H1 (cell line): ENCODE results near the gene DBP. TPM values are rescaled to one million over a fixed set of nuclear protein-coding genes. Genes with fewer than 3 reads are reported as not detected.

Experiments used
- CTCF ChIA-PET: fragments of 300-600 bp; sonication (Branson Sonifier 250); formaldehyde crosslinking; loops from one replicate; lab custom pipeline; 2021; ENCODE audit not compliant: partially characterized antibody; lab: Charles Lee
- POLR2A ChIA-PET: fragments of 300-600 bp; sonication (Branson Sonifier 250); formaldehyde crosslinking; loops from one replicate; lab custom pipeline; 2021; ENCODE audit warnings: inconsistent platforms; ENCODE audit not compliant: partially characterized antibody; lab: Charles Lee
- DNase-seq, 2 experiments: peaks; one replicate each; pipeline versions ENCODE4 v3.0.0 to v3.0.0-alpha.2; 2010 to 2022; ENCODE audit warnings: low spot score in 2 of 2, low read depth in 1 of 2, mixed read lengths in 1 of 2
- FAIRE-seq: peaks from 2 replicates; lab custom pipeline; 2011; peaks lifted over from hg19 to GRCh38; lab: Jason Lieb, UNC
- H2AFZ ChIP-seq: 2 replicates; pipeline ENCODE4 v1.8.1; 2012; ENCODE audit warnings: low read length, inconsistent platforms
- H2AK5ac ChIP-seq: 2 replicates; pipeline ENCODE4 v1.6.1; 2013; ENCODE audit warnings: low read depth, low read length
- H2BK120ac ChIP-seq: replicated peaks from 2 replicates; pipeline ENCODE3; 2013; ENCODE audit warnings: low read depth, low read length, inconsistent platforms
- H2BK12ac ChIP-seq: 2 replicates; pipeline ENCODE4 v1.6.1; 2013; ENCODE audit warnings: low read depth, low read length
- H2BK15ac ChIP-seq: 2 replicates; pipeline ENCODE4 v1.6.1; 2013; ENCODE audit warnings: low read length
- H2BK20ac ChIP-seq: 2 replicates; pipeline ENCODE4 v1.6.1; 2013; ENCODE audit warnings: low read length
- H2BK5ac ChIP-seq: 2 replicates; pipeline ENCODE4 v1.6.1; 2013; ENCODE audit warnings: low read depth, low read length
- H3K14ac ChIP-seq: 2 replicates; pipeline ENCODE4 v1.6.1; 2013; ENCODE audit warnings: inconsistent platforms; ENCODE audit not compliant: insufficient read length
- H3K18ac ChIP-seq: 2 replicates; pipeline ENCODE4 v1.6.1; 2013; ENCODE audit warnings: low read length; ENCODE audit errors: extremely low read depth
- H3K23ac ChIP-seq: 2 replicates; pipeline ENCODE4 v1.6.1; 2013; ENCODE audit warnings: inconsistent platforms; ENCODE audit not compliant: insufficient read length
- H3K23me2 ChIP-seq: 2 replicates; pipeline ENCODE4 v1.6.1; 2013; ENCODE audit warnings: low read depth, low read length
- H3K27ac ChIP-seq: 2 replicates; pipeline ENCODE4 v1.6.1; 2011; ENCODE audit warnings: low read depth, low read length, inconsistent platforms
- H3K27me3 ChIP-seq, 4 experiments: replicated peaks in 1 of 4; 1 replicate in 1 of 4; 2 replicates in 3 of 4; pipeline versions ENCODE4 v1.6.1 to v1.8.1; 2011 to 2013; ENCODE audit warnings: low read length in 3 of 4, mild to moderate bottlenecking in 3 of 4, inconsistent platforms in 2 of 4, mixed read lengths in 2 of 4, moderate library complexity in 1 of 4; ENCODE audit not compliant: control insufficient read depth in 3 of 4, insufficient read depth in 3 of 4; ENCODE audit errors: extremely low read depth in 1 of 4
- H3K36me3 ChIP-seq, 4 experiments: 2 replicates each; pipeline versions ENCODE4 v1.6.1 to v1.8.1; 2011 to 2013; ENCODE audit warnings: mild to moderate bottlenecking in 4 of 4, low read length in 3 of 4, moderate library complexity in 2 of 4, control low read depth in 1 of 4, inconsistent platforms in 1 of 4; ENCODE audit not compliant: insufficient read depth in 4 of 4, control insufficient read depth in 2 of 4
- H3K4ac ChIP-seq: replicated peaks from 2 replicates; pipeline ENCODE3; 2013; ENCODE audit warnings: low read length, low read depth, mixed read lengths, inconsistent platforms; ENCODE audit not compliant: insufficient read length
- H3K4me1 ChIP-seq, 4 experiments: replicated peaks in 1 of 4; 1 replicate in 1 of 4; 2 replicates in 3 of 4; pipeline versions ENCODE4 v1.6.1 to v1.8.1; 2011 to 2013; ENCODE audit warnings: low read length in 3 of 4, inconsistent platforms in 2 of 4, mixed read lengths in 1 of 4; ENCODE audit not compliant: insufficient read depth in 4 of 4, control insufficient read depth in 3 of 4
- H3K4me2 ChIP-seq, 2 experiments: 2 replicates each; pipeline versions ENCODE4 v1.6.1 to v1.8.1; 2011 to 2013; ENCODE audit warnings: low read depth in 2 of 2, low read length in 2 of 2, control low read depth in 1 of 2, inconsistent platforms in 1 of 2, mild to moderate bottlenecking in 1 of 2; ENCODE audit not compliant: insufficient read depth in 1 of 2
- H3K4me3 ChIP-seq, 4 experiments: fragments of 200-600, 300-600 bp in 1 of 4; sonication (generic), shearing (Covaris generic), sonication (Bioruptor Twin) in 1 of 4; 2 replicates each; pipeline versions ENCODE4 v1.5.1 to v1.8.1; 2011 to 2016; ENCODE audit warnings: low read length in 4 of 4, low read depth in 3 of 4, control low read depth in 2 of 4, inconsistent platforms in 2 of 4, mild to moderate bottlenecking in 2 of 4, mixed read lengths in 1 of 4, moderate library complexity in 1 of 4; ENCODE audit not compliant: insufficient read depth in 2 of 4; ENCODE audit errors: extremely low read depth in 1 of 4
- H3K56ac ChIP-seq: replicated peaks from 2 replicates; pipeline ENCODE3; 2013; ENCODE audit warnings: low read depth, mild to moderate bottlenecking, mixed read lengths, low read length, inconsistent platforms; ENCODE audit not compliant: insufficient read length
- H3K79me1 ChIP-seq: 2 replicates; pipeline ENCODE4 v1.6.1; 2013; ENCODE audit warnings: low read depth, low read length, control low read depth
- H3K79me2 ChIP-seq, 2 experiments: 2 replicates each; pipeline versions ENCODE4 v1.6.1 to v1.8.1; 2012 to 2013; ENCODE audit warnings: low read length in 2 of 2, mild to moderate bottlenecking in 2 of 2, inconsistent platforms in 1 of 2; ENCODE audit not compliant: insufficient read depth in 2 of 2, control insufficient read depth in 1 of 2
- H3K9ac ChIP-seq, 4 experiments: replicated peaks in 1 of 4; 1 replicate in 1 of 4; 2 replicates in 3 of 4; pipeline versions ENCODE4 v1.6.1 to v1.8.1; 2011 to 2013; ENCODE audit warnings: low read depth in 3 of 4, low read length in 3 of 4, control low read depth in 2 of 4, mild to moderate bottlenecking in 2 of 4, moderate library complexity in 2 of 4, inconsistent platforms in 1 of 4; ENCODE audit errors: extremely low read depth in 1 of 4
- H3K9me3 ChIP-seq, 2 experiments: 2 replicates each; pipeline versions ENCODE4 v1.6.1 to v1.8.1; 2012 to 2013; ENCODE audit warnings: mild to moderate bottlenecking in 2 of 2, moderate library complexity in 2 of 2, control low read depth in 1 of 2, inconsistent platforms in 1 of 2, low read depth in 1 of 2, low read length in 1 of 2, mixed read lengths in 1 of 2; ENCODE audit not compliant: insufficient read depth in 2 of 2
- H4K20me1 ChIP-seq, 2 experiments: replicated peaks in 1 of 2; 2 replicates each; pipeline versions ENCODE3 to v1.8.1; 2011 to 2013; ENCODE audit warnings: inconsistent platforms in 2 of 2, low read length in 2 of 2, mild to moderate bottlenecking in 1 of 2; ENCODE audit not compliant: insufficient read depth in 2 of 2, control insufficient read depth in 1 of 2
- H4K5ac ChIP-seq: 2 replicates; pipeline ENCODE4 v1.6.1; 2013; ENCODE audit warnings: low read length, low read depth, mixed read lengths, inconsistent platforms; ENCODE audit not compliant: insufficient read length
- H4K8ac ChIP-seq: 2 replicates; pipeline ENCODE4 v1.8.0; 2013; ENCODE audit warnings: mild to moderate bottlenecking, moderate library complexity, low read length, inconsistent platforms; ENCODE audit not compliant: insufficient read depth; ENCODE audit errors: extremely low read depth
- H4K91ac ChIP-seq: replicated peaks from 2 replicates; pipeline ENCODE3; 2013; ENCODE audit warnings: low read length, mixed read lengths, inconsistent platforms; ENCODE audit not compliant: insufficient read length
- CBX8 ChIP-seq: fragments of 300-800, 300-1000 bp; sonication (generic); IDR thresholded peaks from 2 replicates; pipeline ENCODE4 v1.7.1; 2016; ENCODE audit warnings: low read depth, low read length, borderline replicate concordance
- EGR1 ChIP-seq: IDR thresholded peaks from 2 replicates; pipeline ENCODE4 v1.6.1; 2011; ENCODE audit warnings: low read depth, low read length, borderline replicate concordance
- HDAC2 ChIP-seq, 2 experiments: fragments of 300-600 bp in 1 of 2; sonication (generic) in 1 of 2; IDR thresholded peaks; 2 replicates each; pipeline ENCODE4 v1.6.1; 2011 to 2012; ENCODE audit warnings: low read depth in 2 of 2, low read length in 2 of 2, mild to moderate bottlenecking in 2 of 2, moderate library complexity in 2 of 2, borderline replicate concordance in 1 of 2, inconsistent platforms in 1 of 2
- RXRA ChIP-seq: IDR thresholded peaks from 2 replicates; pipeline ENCODE4 v1.6.1; 2011; ENCODE audit warnings: low read depth, mild to moderate bottlenecking, low read length, moderate library complexity; ENCODE audit not compliant: insufficient read depth
- WGBS, 2 experiments: shearing (Covaris generic) in 1 of 2; methylation state at CpG; one replicate each; pipeline versions ENCODE4 v1.1.6 to v1.1.7; 2013 to 2015; ENCODE audit warnings: low lambda C conversion rate in 2 of 2, mixed read lengths in 2 of 2, inconsistent platforms in 1 of 2, low coverage in 1 of 2, missing lambda C conversion rate in 1 of 2; ENCODE audit not compliant: insufficient replicate concordance in 2 of 2, insufficient coverage in 1 of 2, insufficient read length in 1 of 2; ENCODE audit errors: extremely low coverage in 1 of 2, missing lambda C conversion rate in 1 of 2; 5-methylcytosine and 5-hydroxymethylcytosine counted together
- polyA plus RNA-seq, 7 experiments: library from polyadenylated mRNA; depleted of rRNA in 3 of 7; stranded (reverse) in 5 of 7; unstranded in 2 of 7; fragments of >200 nt in 5 of 7; fragments of 200-250 nt in 2 of 7; gene quantifications; 1 replicate in 5 of 7; 2 replicates in 1 of 7; 4 replicates in 1 of 7; pipeline versions ENCODE4 v1.2.1 to v1.2.3, GENCODE V29; 2011 to 2013; ENCODE audit warnings: missing spikeins in 2 of 7, mixed read lengths in 2 of 7
- total RNA-seq: library from RNA; stranded (reverse); fragmentation: NEBNext Ultra II Directional; extraction: Animal tissue kit (Norgen Biotek cat#: 25700); gene quantifications from 2 replicates; pipeline ENCODE4 v1.2.1, GENCODE V29; 2021

The DBP gene
- total and polyA plus RNA-seq, 2 of the 8 experiments (the other 6 are each of a cell fraction or from before 2014, with no cell fraction given): 7.5 to 8.3 TPM

GRCh38 chr19:48651683-48652048 is 14.5 kb upstream of the DBP start:
- WGBS, 2 experiments: 90% methylated on average over 5 of the region's 5 CpGs; no CpG with 5 or more reads in 1 of the 2 experiments
- Histone ChIP-seq H3K18ac (no peak overlapping the region), H3K23ac (no peak overlapping the region), H3K23me2 (no peaks in the 10 kb centered on the region), H3K4me1 (peaks cover 0 to 2% (median 0%) of the 10 kb centered on the region in 4 experiments; a peak in 2 of 7 replicates), H4K8ac (peak overlapping the region; percentile 57; the same call in 1 of the 2 replicates), H3K14ac (no peak overlapping the region), H3K9me3 (0 out of 4 replicates have a peak, but pooled peaks cover 0 to 3% of the 10 kb centered on the region in 2 experiments), H2BK12ac (peak overlapping the region; percentile 60; the same call in 1 of the 2 replicates), H2BK120ac (no peak overlapping the region), H3K36me3 (no peaks in the 10 kb centered on the region), H3K79me1 (no peaks in the 10 kb centered on the region), H2BK15ac (peak overlapping the region; percentile 95), H2AFZ (peak overlapping the region; percentile 21; the same call in 1 of the 2 replicates), H2BK20ac (0 out of 2 replicates have a peak overlapping the region, but pooled peaks have one; percentile 72), H2BK5ac (no peak overlapping the region), H4K91ac (no peak overlapping the region), H3K79me2 (no peaks in the 10 kb centered on the region), H3K56ac (no peak overlapping the region), H3K4ac (no peak overlapping the region), H3K4me3 (no peak overlapping the region), H4K20me1 (no peaks in the 10 kb centered on the region), H3K9ac (no peak overlapping the region), H4K5ac (no peak overlapping the region), H3K27me3 (no peaks in the 10 kb centered on the region), H3K4me2 (no peak overlapping the region), H2AK5ac (no peak overlapping the region), H3K27ac (no peak overlapping the region)
- no peak for TF ChIP-seq CBX8
- no peak for TF ChIP-seq EGR1
- TF ChIP-seq HDAC2 (IDR thresholded peaks at IDR 0.05; ENCODE audit: borderline replicate concordance in 1 of 2, low read depth in 2 of 2, low read length in 2 of 2): no peak
- TF ChIP-seq RXRA: no peak
- POLR2A ChIA-PET: interaction anchor here (0.7 kb wide), 2 partner anchors 267 to 836 kb away, joined by 3 read pairs; no protein-coding TSS in a partner anchor
- CTCF ChIA-PET: interaction anchor here (1.2 to 1.6 kb wide), 2 partner anchors 22 to 118 kb away, joined by 3 to 5 read pairs; partner anchors contain the start of gene NTN5
- no peak for DNase-seq
- FAIRE-seq: no peak
